ENCODE results near the gene ZNHIT6.
"Not testable (repeated sequence)": the region's sequence is repeated elsewhere in the genome, so short reads cannot be mapped to it uniquely, and the experiment has no call there.

Gene ZNHIT6

DNA sequence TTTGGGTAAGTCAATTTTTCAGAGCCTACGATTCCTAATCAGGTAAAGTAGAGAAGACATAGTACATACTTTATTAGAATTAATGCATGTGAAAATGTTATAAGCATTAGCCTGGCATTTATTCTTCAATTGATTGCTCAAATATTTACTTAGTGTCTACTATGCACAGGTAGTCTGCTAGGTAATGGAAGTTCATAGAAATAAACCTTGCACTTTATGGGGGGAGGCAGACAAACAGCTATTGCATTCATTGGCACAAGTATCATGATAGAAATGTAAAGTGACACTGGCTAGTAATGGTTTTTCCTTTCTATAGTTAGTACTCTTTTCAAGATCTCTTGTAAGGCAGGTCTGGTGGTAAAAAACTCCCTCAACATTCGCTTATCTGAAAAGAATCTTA lies 44.9 kb downstream of the ZNHIT6 start:
- DNase-seq = no peak

DNA sequence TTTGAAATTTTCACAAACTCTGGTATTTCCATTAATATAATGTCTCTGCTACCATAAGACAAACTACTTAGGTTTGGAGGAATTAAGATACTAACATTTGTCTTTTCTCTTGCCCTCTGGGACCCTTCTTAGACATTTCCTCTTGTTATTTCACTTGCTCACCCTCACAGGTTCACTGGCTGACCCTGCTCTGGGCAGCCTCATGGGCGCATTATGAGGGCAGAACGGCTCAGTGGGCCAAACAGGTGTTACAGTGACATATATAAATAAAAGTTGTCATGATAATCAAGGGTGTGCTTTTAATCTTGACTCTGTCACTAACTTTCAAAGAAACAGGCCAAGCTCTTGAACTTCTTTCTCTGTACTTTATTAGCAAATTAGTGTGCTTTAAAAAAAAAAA lies 46.5 kb downstream of the ZNHIT6 start:
- DNase-seq = no peak

DNA sequence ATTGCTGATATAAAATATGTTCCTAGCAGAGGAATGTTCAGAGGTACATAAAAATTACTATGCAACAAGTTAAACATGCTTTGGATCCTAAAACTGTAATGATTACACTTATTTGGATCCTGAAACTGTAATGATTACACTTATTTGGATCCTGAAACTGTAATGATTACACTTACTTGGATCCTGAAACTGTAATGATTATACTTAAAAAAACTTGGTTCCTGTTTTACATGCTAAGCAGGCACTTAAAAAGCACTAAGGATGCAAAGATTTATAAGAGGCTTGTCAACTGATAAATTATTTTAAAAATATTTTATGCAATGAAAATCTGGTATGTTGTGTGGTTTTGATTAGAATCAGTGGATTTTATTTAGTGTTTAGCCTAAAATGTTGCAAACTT lies 47.7 kb downstream of the ZNHIT6 start:
- no peak for DNase-seq

DNA sequence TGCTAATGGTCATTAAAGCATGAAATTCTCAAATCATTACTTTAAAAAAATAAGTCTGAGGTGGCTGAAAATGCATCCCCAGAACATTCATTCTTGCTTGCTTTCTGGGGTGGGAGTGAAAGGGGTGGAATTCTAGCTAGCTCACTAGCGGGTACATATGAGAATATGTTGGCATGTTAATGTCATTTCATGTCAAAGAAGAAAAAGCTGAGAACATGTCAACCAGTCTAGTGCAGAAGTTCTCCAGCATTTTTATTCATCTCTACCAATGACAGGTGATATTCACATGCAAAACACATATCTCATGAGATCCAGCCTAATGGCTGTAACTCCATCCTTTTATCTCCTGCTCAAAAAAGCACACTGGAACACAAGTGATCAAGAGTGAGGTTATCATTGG lies 49.1 kb downstream of the ZNHIT6 start:
- DNase-seq = no peak

DNA sequence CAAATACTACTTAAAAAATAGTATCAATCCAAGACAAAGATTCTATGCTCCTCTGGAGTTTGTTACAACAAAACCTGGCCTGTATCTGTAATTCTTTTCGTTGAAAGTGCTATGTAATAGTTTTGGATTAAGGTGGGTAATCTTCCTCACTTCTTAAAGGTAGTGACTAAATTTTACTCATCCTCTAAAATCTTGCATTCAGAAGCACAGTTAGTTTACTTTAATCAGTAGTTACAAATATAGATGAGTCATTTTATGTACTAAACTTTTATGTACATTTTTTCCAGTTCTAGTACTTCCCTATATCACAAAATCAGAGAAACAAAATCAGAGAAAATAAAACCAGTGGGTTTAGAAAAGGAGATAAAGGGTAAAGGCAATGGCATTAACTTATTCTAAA lies 51.3 kb downstream of the ZNHIT6 start:
- no peak for DNase-seq

DNA sequence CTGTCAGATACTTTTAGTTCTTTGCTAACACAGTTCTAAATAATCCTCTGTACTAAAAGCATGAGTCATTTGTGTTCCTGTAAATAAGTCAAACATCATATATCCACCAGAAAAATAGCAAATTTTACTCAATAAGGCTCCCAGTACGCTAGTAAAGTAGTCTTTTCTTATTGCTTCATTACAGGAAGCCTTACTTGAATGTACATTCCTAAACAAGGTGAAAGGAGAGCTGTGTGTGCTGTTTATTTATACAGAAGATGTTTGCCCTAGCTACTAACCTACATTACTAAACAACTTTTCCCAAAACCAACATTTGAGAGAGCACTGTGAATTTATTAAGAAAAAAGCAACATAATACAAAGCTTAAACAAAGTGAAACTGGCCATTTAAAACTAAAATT lies 52.0 kb downstream of the ZNHIT6 start:
- no peak for DNase-seq

DNA sequence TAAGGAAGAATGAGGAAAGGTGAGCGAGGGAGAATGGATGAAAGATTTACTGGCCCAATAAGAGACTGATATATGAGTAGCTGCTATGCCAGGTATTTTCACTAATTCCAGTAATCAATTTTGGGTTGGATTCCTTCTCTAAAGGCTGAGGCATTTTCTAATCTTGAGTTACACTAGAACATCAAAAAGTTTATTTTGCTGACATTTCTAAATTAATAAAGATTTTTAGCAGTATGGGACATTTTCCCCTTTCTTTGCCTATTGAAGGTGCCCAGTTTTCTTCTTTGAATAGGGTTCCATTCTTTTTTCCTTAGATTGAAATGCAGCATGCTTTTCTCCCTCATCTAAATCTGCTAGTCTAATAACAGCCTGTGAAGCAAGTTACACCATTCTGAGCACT lies 52.9 kb downstream of the ZNHIT6 start:
- DNase-seq = no peak

DNA sequence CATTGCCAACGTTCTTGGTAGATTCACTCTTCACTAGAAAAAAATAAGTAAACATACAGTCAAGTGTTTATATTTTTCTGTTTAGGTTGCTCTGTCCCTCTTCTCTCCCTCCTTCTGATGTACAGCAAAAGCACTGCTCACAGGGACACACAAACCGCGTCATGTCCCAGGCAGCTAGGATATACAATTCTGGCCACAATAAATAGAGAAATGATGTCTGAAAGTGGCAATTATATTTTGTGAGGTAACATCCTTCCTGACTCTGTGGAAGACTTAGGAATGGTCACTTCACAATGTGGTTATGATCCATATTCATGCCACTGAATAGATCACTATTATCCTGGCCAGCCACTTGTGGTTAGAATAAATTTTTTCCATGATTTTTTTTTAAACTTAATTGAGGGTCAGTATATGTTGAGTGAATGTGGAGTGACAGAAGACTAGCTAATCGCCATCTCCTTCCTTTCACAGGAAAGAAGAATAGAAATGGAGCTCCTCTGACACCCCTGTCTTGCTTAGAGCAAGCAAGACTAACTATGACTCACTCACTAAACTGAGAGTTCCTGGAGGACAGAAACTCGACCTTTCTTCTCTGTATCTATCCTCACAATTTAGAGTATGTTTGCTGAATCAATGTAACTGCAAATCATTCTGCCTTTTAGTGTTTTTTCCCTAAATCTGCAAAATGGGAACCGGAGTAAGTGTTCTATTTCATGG lies 54.0 kb downstream of the ZNHIT6 start:
- DNase-seq = no peak

DNA sequence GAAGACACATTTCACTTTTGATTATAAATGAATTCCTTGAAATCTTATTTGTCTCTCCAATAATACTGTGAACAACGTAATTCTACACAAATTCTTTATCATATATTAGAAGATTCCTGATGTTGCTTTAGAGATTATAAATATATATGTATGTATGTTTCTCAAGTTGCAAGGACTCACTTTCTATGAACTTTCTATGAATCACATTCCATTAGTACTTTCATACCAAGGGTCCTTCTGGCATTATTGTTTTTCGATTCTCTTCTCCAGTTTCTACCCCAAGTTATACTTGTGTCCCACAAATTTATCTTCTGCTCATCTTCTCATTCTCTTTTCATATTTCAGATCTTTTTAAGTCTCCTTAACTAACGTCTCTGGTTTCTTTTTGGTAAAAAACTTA lies 55.9 kb downstream of the ZNHIT6 start:
- DNase-seq = no peak

DNA sequence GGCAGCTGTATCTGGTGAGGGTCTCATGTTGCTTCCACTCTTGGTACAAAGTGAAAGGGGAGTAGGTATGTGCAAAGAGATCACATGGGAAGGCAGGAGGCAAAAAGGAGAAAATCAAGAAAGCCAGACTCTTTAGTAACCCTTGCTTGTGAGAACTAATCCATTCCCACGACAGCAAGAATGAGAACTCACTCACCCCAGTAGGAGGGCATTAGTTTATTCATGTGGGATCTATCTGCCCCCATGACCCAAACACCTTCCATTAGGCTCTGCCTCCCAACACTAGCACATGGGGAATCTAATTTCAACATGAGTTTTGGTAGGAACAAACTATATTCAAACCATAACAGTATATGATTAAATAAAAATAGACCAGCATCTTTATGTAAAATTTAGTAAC lies 57.6 kb downstream of the ZNHIT6 start:
- DNase-seq = no peak

DNA sequence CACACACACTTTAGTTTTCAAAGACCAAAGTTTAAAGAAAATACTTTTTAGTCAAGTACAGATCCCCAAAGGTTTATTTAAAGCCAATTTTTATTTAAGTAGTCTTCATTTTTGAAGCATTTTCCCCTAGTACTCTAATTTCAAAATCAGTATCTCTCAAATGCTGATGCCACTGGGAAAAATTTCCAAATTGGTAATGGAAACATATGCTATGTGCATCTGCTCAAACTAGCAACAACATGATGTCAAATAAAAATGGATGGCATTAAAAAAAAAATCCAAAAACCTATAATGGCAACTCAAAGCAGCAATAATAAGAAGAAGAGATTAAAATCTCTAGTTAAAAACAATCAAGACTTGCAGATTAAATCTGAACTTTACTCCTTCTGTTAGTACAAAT lies 58.6 kb downstream of the ZNHIT6 start:
- DNase-seq = no peak

DNA sequence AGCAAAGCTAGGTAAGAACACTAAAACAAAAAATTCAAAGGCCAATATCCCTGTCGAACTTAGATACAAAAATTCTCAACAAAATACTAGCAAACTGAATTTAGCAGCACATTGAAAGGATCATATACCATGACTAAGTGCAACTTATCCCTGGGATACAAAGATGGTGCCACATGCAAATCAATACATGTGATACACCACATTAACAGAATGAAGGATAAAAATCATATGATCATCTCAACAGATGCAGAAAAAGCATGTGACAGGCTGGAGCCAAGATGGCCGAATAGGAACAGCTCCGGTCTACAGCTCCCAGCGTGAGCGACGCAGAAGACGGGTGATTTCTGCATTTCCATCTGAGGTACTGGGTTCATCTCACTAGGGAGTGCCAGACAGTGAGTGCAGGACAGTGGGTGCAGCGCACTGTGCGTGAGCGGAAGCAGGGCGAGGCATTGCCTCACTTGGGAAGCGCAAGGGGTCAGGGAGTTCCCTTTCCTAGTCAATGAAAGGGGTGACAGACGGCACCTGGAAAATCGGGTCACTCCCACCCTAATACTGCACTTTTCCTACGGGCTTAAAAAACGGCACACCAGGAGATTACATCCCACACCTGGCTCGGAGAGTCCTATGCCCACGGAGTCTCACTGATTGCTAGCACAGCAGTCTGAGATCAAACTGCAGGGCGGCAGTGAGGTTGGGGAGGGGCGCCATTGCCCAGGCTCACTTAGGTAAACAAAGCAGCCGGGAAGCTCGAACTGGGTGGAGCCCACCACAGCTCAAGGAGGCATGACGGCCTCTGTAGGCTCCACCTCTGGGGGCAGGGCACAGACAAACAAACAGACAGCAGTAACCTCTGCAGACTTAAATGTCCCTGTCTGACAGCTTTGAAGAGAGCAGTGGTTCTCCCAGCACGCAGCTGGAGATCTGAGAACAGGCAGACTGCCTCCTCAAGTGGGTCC lies 66.4 kb downstream of the ZNHIT6 start:
- DNase-seq = not testable (repeated sequence)

DNA sequence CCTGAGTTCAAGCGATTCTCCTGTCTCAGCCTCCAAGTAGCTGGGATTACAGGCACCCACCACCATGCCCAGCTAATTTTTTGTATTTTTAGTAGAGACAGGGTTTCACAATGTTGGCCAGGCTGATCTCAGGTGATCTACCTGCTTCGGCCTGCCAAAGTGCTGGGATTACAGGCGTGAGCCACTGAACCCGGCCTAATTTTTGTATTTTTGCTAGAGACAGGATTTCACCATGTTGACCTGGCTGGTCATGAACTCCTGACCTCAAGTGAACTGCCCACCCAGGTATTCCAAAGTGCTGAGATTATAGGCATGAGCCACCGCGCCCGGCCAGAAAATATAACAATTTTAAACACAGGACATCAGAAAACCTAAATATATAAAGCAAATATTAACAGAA lies 68.3 kb downstream of the ZNHIT6 start:
- not testable (repeated sequence) for DNase-seq

DNA sequence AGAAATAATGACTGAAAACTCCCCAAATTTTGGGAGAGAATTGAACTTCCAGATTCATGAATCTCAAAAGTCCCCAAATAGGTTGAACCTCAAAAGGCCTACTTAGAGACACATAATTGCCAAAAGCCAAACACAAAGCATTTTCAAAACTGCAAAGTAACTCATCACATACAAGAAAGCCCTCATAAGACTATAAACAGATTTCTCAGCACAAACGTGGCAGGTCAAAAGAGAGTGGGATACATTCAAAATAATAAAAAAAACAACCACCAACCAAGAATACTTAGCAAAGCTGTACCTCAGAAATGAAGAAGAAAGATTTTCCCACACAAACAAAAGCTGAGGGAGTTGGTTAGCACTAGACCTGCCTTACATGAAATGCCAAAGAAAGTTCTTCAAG lies 69.8 kb downstream of the ZNHIT6 start:
- DNase-seq = no peak

DNA sequence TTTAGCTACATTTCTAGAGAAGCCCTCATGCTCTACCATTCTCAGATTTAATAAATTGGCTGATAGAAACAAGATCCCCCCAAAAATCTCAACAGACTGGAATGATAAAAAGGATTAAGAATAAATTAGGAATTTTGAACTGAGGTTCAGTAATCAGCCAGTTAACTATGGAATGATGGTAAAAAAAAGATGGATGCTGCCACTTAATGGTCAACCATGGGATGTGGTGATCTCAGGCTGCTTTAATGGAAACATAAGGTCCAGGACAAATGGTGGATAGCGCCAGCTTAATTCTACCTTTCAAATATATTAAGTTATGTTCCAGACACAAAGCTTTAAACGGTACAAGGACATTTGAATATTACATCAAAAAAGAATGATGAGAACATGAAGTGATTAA lies 77.7 kb downstream of the ZNHIT6 start:
- DNase-seq = no peak

DNA sequence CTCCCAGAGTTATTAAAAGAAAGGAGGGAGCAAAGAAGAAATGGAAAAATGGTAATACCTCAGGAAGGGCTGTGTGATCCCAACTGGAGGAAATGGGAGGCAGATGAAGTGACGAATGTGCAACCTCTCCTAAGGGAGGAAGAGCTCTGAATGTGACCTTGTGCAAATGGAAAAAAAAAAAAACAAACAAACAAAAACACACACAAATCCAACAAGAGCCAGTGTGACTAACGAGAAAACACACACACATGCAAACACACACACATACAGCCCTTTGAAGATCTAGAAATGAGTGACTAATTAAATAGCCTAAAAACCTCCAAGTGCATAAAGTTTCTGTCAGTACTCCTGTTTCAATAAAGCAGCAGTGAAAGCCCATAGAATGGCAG lies 78.7 kb downstream of the ZNHIT6 start:
- no peak for DNase-seq

DNA sequence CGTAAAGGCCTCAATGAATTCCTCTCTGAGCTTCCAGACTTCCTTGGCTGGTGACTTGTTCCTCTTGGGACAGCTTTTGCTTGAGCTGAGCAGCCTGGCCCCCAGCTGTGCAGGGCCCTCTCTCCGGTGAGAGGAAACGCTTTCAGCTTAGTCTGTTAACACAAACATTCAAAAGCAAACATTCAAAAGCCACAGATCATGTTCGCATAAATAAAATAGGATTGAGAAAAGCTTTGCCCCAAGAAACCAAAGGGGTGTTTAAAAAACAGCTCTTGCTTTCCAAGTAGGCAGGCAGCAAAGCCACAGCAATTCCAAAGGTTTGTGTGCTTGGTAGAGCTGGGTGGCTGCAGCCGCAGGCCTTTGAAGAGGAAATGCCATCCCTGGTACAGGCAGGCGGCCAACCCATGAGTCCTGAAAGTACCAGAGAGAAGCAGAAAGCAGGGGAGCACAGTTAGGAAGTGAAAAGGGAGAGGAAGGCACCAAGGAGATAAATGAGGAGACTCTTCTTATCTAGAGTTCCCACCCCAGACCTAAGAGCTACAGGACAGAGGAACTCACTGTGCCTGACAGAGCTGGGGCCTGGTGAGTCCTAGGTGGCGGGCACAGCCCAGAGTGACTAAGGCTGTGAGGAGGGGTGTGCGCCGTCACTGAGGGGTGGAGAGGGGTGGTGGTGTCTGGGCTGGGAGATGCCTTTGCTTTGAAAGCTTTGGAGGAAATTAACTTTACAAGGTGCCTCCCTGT lies 79.3 kb downstream of the ZNHIT6 start:
- DNase-seq = no peak

DNA sequence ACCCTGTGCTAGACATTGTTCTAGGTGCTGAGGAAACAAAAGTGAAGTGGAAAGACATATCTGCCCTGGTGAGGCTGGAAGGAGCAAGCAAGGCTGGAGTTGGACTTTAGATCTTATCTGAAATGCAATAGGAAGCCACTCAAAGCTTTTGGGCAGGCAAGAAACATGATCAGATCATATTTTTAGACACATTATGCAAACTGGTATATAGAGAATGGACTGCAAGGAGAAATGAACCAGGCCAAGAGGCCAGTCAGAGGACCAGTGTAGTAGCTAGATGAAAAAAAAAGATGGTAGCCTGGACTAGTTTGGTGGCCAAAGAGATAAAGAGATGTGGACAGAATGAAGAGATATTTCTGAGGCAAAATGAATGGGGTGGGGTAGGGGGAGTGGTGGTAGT lies 81.4 kb downstream of the ZNHIT6 start:
- no peak for DNase-seq

DNA sequence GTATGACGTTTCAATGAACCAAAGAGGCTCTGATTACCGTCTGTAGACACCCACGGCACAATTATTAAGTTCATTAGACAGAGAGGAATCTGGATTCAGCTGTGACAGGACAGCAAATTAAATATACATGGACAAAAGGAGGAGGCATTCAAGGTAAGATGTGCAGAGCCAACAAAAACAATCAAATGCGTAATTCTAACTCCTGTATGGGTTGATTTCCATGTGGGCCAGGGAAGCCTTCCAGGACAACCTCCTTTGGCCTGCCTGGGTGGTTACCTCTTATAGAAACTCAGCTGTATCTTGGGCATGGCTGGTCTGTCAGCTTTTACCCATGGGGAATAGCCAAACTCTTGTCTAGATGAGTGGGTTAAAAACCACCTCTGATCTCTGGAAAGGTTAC lies 83.9 kb downstream of the ZNHIT6 start:
- DNase-seq = no peak

DNA sequence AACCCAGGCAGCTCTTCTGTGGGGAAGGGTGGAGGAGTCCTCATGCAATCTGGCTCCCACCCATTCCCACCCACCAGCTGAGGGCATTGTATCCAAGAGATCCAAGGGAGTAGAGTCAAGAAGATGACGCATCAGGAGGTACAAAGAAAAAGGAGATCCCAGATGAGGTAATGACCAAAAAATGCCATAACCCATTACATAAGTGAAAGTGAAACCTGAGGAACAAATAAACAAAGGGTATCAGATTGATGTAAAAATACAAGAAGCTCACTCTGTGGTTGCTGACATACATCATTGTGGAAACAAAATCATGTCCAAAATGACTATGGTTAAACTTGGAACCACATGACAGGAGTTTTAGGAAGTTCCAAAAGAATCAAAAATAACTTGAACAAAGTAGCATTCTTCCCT lies 85.2 kb downstream of the ZNHIT6 start:
- DNase-seq = no peak

DNA sequence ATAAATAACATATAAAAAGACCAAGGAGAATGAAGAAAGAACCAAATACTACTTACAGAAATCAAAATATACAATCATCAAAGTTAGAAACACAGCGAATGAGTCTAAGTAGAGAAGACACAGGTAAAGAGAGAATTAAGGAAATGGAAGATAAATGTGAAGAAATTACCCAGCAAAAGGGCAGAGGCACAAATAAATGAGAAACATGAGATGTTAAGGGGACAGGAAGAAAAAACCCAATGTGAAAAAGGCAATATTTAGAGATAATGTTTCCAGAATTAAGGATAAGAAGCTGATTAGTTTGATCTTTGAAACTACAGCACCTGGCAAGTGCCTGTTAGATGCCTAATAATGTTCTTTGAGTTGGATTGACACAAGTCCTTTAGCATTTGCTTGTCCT lies 86.8 kb downstream of the ZNHIT6 start:
- no peak for DNase-seq

DNA sequence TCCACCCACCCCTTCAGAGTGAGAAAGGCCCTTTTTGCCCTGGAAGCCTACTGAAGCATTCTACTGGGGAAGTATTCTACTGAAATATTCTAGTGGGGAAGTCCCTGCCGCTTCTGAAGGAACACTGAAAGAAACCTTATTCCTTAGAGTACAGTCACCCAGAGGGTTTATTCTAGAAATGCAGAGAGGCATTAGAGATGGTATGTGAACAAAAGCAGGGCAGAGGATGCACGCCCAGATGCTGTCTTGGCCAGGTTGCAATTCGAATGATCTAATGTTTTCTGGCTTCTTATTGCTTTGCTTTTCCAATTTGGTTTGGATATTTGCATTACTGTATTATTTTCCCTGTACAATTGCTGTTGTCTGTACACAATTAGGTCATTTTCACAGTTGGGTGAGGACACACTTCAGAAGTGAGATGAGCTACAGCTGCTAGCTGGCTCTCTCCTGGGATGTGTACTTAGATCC lies 90.6 kb downstream of the ZNHIT6 start:
- DNase-seq = no peak

DNA sequence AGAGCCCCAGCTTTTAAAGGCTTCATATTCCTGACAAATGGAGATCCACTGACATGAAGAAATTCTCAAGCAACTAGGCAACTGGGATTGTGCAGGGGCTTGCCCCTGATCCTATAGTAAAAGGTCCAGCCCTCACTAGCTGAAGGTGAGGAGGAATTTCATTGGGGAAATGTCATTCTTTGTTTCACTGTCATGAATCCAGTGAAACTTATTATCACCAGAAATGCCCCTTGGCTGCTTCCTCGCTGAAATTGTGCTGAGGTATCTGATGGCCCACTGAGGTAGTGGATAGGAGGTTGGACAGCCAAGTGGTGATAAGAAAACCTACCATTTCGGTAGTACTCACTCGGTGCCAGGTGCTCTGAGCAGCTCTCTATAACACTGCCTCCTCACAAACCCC lies 91.5 kb downstream of the ZNHIT6 start:
- DNase-seq = no peak

DNA sequence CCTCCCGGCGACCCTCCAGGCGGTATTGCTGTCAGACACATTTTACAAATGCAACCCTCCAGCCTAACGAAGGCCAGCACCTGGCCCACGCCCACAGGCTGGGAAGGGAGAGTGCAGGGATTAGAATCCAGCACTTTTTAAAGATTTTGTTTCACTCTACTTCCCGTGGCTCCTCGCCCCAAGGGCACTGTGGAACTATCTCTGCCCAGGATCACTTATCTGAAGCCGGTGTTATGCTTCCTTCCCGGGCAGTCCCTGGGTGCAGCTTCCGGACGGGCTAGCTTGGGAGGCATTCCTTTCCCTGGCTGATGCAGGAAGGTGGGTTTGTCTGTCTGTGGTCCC lies 91.9 kb downstream of the ZNHIT6 start:
- no peak for DNase-seq
